Measurements from ENCODE around the gene GPM6B.

The GPM6B gene

DNA sequence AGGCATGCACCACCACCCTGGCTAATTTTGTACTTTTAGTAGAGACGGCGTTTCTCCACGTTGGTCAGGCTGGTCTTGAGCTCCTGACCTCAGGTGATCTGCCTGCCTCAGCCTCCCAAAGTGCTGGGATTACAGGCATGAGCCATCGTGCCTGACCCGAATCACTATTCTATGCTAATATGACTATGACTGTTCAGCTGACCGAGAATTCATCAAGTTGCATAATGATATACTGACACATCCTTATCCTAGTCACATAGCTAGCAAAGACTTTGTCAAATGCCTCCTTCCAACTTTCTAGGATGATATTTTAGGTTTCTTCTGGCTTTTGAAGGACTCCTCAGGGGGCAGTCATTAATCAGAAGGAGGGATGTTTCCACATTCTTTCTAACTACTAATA, 4.8 kb upstream of the GPM6B start:
- no peak for DNase-seq

DNA sequence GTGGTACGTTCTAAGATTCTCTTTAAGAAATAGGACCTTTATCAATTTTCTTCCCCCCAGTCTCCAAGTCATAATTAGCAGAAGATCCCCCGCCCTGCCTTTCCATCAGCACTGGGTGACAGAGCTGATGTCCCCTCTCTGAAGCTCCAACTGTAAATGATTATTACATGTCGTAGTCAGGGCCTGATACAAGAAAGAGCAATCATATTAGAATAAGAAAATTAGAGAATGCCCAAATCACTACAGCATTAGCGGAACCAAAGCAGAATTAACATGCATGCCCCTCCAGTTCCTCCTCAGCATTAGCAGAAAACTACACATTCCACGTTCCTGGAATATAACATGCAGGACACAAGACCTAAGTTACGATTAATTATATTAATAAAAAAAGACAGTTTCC, 717 bp downstream of the GPM6B start:
- no peak for DNase-seq

DNA sequence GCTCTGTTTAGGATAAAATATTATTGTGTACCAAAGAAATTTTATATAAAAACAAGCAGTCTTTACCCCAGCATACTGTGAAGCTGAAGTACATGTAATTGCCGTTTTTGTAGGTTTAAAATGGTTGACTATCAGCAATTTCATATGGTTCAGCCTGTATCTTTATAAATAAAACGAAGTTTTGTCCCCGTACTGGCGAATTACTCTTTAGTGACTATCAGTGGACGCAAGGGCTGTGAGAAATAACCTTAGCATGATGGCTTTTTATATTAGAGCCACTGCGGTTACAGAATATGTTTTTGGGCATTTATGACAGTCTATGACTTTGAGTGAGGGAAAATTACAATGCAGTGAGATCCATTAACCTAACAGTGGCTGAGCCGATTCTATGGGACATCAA, 1.2 kb downstream of the GPM6B start:
- no peak for DNase-seq

DNA sequence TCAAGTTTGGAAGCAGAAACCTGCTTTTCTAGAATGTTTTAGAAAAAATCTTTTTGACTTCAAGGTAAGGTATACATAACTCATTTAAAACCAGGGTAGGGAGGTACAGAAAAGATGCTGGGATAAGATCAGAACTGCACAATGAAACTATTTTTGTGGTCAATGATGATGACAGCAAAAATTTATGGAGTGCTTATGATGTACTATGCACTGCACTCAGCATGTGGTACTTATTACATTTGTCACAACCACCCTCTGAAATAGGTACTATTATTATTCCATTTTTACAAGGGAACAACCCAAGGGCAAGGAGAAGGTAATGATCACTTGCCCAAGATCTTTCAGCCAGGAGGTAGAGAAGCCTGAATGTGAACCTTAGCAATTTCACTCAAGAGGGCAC, 8.0 kb downstream of the GPM6B start:
- no peak for DNase-seq

DNA sequence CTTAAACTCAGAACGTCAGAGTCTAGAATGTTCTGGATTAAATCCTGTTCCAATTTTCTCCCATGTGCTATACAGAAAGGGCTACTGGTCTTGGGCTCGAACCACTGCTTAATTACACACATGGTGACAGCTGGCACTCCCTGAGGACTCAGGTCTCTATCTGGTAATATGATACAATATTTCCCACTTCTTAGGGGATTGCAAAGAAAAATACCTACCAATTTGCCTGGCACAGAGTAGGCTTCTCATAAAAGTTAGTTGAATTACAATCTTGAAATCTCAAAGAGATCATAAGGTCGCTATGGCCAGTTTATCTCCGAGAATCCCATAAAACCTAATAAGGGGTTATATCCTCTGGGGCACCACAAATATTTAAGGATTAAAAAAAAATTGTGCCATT, 8.6 kb downstream of the GPM6B start:
- no peak for DNase-seq

DNA sequence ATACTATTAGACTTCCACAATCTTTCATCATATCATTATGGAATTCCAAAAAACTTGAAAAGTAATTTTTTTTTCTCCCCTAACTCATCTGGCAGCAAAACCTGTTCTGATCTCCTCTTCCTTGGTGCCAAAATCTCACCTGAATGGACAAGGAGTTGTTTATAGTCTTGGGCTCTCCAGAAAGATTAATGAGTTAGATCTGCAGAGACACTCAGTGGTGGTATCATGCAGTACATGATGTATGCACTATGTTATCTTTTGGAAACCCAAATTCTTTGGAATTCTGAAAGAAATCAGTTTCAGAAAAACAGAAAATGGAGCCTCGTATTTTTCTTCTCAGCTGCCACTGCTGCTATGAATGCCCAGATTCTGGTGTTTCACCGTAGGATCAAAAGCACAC, 11.7 kb downstream of the GPM6B start:
- no peak for DNase-seq

DNA sequence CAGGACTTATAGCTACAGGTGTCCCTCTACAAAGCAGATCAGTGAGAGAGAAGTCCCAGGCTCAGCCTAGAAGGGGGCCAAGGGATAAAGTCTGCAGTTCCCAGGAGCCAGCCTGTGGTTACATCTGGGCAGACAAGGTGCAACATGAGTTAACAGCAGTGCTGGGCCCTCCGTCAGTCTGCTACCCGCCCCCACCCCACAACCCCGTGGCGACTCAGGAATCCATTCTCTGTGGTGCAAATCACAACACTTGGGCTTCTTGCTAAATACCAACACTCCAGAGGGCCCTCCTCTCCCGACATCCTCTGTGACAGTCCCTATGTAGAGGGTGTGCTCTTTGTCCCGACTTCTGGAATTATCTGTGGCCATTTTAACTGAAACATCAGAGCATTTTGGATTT, 13.8 kb downstream of the GPM6B start:
- DNase-seq = no peak

DNA sequence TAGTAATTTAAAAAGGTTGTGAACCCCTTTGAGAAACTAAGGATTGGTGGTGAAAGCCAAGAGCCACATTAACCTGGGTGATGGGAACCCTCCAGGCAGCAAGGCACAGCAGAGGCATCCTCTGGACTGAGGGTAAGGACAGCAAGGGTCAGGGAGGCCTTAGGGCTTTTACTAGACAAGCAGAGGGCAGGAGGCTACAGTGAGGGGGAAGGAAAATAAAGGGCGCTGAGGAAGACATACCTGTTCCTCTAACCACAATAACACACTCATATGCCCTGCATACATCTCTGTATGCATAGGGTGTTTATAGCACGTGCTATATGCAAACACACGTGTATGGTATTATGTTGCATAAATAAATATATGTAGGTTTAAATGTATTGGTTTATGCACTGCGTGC, 18.7 kb downstream of the GPM6B start:
- DNase-seq = no peak

DNA sequence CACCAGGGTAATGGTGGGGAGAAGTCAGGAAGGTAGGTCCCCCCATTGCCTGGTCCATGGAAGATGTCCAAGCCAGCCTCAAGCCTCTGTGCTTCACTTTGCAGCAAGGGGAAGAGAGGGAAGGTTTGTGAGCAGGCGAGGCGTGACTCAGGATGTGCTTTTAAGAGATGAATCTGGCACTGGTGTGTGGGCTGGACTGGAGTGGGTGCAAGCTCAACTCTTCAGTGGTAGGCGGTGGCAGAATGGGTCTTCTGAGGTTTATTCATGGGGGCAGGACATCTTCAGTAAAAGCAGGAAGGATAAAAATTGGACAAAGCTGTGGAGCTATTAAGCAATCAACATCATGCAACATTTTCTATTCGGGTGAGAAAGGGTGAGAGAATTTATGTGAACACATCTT, 19.4 kb downstream of the GPM6B start:
- DNase-seq = no peak

DNA sequence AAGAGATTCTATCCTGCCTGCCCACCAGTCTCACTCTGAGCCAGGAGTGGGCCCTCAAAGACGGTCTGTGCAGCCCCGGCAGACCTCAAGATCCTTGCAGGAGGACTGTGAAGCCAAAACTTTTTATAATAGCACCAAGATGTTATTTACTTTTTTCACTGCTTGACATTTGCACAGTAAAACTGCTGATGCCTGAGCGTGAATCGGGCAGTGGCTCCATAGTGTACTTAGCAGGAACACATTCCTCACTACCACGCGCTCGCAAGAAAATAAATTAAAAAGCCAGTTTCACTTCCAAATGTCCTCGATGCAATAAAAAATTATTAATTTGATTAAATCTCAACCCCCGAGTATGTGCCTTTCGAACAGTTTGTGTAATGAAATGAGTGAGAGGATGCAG, 22.5 kb downstream of the GPM6B start:
- no peak for DNase-seq

DNA sequence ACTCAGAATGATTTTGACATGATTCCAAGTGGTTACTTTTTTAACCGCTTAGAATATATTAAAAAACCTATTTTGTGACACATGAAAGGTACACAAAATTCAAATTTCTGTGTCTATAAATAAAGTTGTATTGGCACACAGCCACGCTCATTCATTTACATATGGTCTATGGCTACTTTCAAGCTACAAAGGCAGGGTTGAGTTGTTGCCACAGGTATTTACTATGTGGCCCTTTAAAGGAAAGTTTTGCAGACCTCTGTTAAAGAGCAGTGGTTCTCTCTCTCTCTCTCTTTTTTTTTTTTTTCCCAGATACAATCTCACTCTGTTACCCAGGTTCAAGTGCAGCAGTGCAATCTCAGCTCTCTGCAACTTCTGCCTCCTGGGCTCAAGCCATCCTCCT, 23.0 kb downstream of the GPM6B start:
- DNase-seq = no peak

DNA sequence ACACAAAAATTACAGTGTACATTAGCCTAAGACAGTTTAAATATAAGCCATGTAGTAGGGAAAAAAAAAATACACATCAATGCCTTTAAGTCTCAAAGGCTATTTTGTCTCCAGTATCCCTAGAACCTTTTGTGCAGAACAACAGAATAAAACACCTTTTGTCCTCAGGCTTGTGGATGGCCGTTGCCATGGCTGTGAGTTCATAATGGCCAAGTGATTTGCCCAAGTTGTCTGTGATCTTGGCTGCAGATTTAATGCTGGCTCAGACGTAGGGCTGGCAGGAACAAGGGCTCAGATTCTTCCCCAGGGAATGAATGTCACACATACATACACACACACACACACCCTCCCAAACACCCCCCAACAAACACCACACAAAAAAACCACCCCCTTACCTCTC, 25.3 kb downstream of the GPM6B start:
- DNase-seq = no peak

DNA sequence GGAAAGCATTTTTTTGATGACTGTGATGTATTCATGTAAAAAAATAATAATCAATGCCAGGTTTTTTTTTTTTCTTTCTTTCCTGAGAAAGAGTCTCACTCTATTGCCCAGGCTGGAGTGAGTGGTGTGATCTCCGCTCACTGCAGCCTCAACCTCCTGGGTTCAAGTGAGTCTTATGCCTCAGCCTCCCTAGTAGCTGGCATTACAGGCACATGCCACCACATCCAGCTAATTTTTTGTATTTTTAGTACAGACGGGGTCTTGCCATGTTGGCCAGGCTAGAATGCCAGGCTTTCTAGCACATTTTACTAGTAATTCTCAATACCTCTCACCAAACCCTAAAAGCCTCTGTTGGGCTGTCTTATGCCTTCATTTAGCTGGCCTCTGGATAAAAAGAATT, 25.7 kb downstream of the GPM6B start:
- DNase-seq = no peak

DNA sequence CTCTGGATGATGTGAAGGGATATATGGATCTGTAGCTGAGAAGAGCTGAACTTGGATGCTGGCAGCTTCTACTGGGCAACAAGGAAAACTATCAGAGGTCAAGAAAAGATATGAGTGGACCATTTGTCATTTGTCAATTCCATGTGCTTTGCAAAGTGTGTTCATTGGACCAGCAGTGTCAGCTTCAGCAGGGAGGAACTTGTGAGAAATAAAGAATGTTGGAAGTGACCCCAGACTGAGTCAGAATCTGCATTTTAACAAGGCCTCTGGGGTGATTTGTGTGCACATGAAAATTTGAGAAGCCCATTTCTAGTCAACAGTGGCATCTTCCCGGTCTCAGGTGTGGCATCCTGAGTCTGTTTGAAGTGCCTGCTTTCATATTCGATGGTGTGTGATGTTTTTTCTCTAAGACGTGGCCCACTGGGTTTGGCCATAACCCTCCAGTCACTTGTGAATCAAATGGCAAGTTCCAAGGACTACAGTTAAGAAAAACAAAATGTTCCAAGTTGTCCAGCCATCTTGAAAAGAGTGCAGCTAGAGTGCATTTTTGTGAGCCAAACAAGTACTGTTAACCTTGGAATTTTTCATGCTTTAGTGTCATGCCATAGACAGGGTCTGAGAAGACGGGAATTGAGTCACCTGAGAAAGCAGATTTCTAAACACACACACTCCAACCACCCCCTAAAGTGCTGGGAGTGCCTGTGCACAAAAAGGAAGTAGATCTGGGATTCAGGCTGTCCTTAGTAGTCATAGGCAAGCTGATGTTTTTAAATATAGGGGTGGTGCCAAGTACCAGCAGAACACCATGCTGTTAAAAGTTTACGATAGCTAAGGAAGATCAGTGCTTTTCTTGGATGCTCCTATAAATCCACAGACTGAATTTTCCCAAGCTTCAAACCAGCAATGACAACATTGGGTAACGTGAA, 26.4 kb downstream of the GPM6B start:
- no peak for DNase-seq

DNA sequence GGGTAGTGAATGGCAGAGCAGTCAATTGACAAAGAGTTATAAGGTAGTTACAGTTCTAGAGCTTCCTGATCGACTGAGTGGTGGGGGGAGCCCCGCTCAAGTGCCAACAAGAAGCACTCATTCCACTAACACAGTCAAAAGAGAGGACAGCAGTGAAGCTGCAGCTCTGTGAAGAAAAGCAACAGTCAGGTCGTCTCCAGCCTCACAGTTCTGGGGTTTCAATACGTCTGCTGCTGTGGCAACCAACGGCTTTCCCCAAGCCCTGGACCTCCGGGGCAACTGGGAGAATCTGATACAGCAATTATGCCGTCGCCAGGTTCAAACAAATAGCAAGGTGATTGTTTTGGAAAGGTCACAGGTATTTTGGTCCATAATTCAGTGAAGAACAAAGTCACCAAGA, 30.8 kb downstream of the GPM6B start:
- DNase-seq = no peak

DNA sequence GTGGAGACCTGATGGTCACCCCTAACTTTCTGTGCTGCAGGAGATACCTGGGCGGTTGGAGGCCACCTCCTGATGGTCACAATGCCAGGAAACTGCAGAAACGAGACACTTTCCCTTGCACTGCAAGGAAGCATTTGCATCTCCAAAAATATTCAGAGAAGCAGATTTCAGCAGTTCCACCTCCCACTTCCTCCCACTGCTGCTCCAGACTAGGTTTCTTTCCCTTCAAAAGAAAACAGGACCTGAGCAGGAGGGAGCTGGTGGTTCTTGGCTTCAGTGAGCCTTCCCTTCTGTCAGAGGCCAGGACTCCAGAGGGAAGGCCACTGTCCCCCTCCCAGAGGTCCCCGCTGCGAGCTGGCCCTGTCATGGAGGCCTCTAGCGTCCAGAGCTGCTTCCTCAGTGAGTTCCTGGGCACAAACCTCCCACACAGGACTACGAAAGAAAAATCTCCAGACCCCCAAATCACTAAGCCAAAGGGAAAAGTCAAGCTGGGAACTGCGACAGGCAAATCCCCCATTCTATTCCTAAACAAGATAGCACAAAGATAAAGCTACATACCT, 35.9 kb downstream of the GPM6B start:
- no peak for DNase-seq

DNA sequence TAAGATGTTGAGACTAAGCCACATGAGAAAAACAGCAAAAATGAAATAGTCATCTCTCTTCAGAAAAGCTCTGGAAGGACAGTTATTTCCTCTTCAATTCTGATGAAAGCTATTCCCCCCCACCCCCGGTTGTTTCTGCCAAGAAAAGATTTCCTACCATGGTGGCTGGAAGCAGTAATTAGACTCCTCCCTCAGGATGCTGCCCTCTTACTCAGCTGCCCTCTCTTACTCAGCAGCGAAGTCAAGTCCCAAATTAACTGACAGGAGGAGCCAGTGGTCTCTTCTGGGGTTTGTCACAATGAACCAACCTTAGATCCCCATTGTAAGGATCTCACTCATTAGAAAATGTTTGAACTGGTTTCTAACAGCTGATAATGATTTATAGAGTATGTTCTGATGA, 38.0 kb downstream of the GPM6B start:
- DNase-seq = peak; percentile 8

DNA sequence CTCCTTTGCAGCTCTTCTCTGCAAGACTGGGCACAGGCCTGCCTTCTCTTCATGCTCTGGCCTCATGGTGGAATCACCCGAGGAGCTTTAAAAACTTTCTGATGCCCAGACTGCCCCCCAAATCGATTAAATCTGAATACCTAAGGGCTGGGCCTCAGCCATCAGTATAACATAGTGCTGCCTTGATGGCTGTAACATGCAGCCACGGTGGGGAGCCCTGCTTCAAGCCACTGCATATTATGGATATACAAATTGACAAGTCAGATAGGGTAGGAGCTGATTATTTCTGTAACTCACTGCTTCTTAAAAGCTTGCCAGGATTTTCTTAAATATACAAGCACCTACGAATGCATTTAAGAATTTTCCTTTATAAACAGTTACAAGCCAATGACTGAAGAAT, 40.5 kb downstream of the GPM6B start:
- no peak for DNase-seq

DNA sequence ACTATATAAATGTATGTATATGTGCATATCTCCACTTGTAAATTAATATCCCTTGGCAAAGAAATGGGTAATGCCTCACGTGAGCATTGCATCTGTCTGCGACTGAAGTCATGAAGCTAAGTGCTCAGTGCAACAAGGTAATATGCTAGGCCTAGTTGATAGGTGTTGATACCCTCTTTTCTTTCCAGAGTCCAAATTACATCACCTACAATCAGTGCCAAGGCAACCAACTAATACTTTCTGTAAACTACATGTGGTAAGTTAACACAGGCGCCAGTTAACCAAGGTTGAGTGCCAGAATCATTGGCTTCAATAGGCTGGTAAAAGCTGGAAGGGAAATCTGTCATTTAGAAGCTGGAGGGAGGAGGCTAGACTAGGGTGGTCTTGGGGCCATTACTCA, 41.1 kb downstream of the GPM6B start:
- no peak for DNase-seq

DNA sequence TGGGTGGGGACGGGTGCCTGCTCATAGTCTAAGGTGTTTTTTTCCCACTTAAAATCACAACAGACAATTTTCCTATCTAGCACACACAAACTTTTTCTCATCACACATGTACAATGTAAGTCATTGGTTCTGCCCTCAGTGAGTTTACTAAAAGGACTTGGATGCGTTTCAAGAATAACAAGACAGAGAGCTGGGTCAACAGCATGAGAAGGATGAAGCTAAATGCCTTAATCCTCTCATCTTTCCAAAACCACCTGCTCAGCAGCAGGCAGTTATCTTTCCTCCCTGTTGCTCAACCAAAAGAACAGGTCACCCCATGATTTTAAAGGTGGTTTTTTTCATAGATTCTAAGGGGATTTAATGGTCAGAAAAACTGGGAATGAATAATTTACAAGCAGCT, 42.2 kb downstream of the GPM6B start:
- DNase-seq = no peak

DNA sequence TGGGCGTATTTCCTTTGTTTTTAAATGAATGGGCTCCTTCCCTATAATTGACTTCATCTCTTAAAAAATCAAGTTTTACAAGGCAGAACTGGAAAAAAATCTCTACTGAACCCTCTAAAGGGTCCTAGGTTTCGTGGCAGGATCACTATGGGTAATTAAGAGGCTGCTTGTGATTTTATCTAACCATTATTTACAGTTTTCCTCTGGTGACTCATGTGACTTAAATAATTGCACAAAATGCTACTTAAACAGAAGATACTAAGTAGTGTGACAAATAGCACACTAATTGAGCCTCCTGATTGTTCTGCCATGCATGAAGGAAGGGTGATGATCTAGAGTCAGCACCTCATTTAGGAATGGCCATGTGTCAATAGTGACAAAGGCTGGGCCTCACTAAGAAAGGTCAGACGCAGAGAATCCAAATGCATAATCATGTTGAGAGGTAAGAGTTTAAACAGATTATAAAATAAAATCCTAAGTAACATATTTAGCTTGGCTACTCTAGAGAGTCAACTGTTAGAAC, 46.8 kb downstream of the GPM6B start:
- no peak for DNase-seq

DNA sequence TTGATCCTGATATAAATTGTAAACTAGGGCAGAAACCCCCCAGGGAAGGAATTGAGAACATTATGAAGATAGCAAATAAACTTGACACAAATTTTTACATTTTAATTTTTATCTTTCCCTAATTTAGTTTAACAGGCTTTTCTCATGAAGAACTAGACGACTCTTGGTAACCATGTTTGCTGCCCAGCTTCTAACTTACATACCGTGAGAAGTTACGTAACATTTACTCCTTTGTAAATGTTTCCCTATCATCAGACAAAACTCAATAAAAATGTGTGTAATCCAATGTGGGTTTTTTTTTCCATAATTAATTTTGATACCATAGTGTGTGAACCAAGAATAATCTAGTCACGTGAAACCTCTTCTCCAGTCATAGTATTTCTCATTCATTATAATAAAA, 48.0 kb downstream of the GPM6B start:
- no peak for DNase-seq

DNA sequence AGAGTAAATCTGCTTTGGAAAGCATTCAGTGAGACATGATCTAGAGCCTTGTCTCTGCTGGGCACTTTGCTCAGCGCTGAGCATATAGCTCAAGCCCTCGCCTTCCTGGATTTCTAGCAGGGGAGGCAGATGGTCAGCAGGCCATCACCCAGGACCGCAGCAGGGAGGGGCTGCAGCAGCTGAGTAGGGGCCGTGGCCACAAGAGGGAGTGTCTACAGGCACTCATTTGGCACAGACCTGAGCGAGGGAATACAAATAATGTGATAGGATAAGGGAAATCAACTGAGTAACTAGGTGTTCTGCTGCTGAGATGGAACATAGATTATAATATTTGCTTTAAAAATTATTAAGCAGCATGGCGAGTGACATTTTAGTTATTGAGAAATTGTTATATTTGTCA, 52.1 kb downstream of the GPM6B start:
- no peak for DNase-seq

DNA sequence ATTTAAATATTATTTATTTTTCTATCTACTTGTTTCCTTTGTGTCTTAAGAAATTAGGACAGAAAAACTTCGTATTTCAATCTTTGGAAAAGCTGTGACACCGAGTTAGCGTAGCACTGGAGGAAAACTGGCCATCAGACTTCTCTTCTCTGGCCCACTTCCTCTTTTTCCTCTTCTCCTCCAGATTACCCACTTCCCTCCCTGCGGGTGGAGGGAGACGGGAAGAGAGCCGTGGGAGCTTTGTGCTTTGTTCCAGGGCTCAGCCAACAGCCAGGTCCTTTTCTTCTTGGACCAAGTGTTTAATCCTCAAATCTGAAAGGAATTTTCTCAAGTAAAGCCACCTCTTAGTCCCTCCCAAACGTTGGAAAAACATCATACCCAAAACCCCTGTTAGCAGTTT, 52.6 kb downstream of the GPM6B start:
- DNase-seq = no peak

DNA sequence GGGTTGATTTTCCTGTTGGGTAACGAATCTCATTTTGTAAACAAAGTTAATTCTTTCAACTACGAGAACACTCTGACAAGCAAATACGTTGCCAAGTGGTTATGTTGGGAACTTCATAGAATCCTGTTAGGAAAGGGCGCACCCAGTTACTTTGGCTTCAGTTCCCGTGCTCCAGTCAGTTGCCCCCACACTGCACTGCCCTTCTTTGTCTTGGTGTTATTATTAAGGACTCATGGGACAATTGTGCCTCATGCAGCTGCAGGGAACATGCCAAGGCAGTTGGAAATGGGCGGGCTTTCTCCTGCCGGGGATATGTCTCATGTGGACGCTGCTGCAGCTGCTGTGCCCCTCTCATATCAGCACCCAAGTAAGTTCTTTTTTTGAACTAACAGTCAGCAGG, 53.4 kb downstream of the GPM6B start:
- DNase-seq = no peak

Data from activated CD4-positive, alpha-beta T cell treated with anti-CD3 and anti-CD28 coated beads, Interleukin-2, Interleukin-6, amounts not matched to agents 100 ng/mL and 50 ng/mL, durations not matched to agents 16 hours and 8 hours (primary cell).